HG03060 (cell line): ENCODE measurements around the gene PEX14.

Experiments used
- ATAC-seq: cut with Tn5 transposase; IDR thresholded peaks from one replicate; pipeline ENCODE4 v1.9.1; 2021; ENCODE audit warnings: low read depth, moderate number of reproducible peaks; ENCODE audit not compliant: unreplicated experiment

The PEX14 gene

GRCh38 chr1:10537082-10537766 is 62.5 kb downstream of the PEX14 start:
- no peak for ATAC-seq

- ATAC-seq, result no peak
Observed at GRCh38 chr1:10538646-10539355, 64.1 kb downstream of the PEX14 start.

GRCh38 chr1:10539411-10540043 is 64.8 kb downstream of the PEX14 start:
- ATAC-seq, result no peak

GRCh38 chr1:10540277-10541005 is 65.7 kb downstream of the PEX14 start:
- ATAC-seq, result no peak

- no peak for ATAC-seq
Observed at GRCh38 chr1:10541286-10541685, 66.5 kb downstream of the PEX14 start.

GRCh38 chr1:10544239-10544638 is 69.5 kb downstream of the PEX14 start:
- ATAC-seq, result no peak

GRCh38 chr1:10546896-10547295 is 72.1 kb downstream of the PEX14 start:
- no peak for ATAC-seq

- no peak for ATAC-seq
Observed at GRCh38 chr1:10549904-10550664, 75.3 kb downstream of the PEX14 start.

GRCh38 chr1:10553118-10553517 is 78.4 kb downstream of the PEX14 start:
- ATAC-seq, result no peak

- no peak for ATAC-seq
Observed at GRCh38 chr1:10555635-10556429, 81.1 kb downstream of the PEX14 start.

- no peak for ATAC-seq
Observed at GRCh38 chr1:10556430-10557005, 81.8 kb downstream of the PEX14 start.

- ATAC-seq, result no peak
Observed at GRCh38 chr1:10557714-10558113, 83.0 kb downstream of the PEX14 start.

- ATAC-seq, result no peak
Observed at GRCh38 chr1:10559386-10559785, 84.6 kb downstream of the PEX14 start.

- no peak for ATAC-seq
Observed at GRCh38 chr1:10561497-10561896, 86.7 kb downstream of the PEX14 start.

- ATAC-seq, result no peak
Observed at GRCh38 chr1:10561955-10562354, 87.2 kb downstream of the PEX14 start.

GRCh38 chr1:10564063-10564462 is 89.3 kb downstream of the PEX14 start:
- ATAC-seq, result no peak

- no peak for ATAC-seq
Observed at GRCh38 chr1:10569531-10569930, 94.8 kb downstream of the PEX14 start.

GRCh38 chr1:10575616-10576015 is 100.9 kb downstream of the PEX14 start:
- ATAC-seq, result no peak

- ATAC-seq, result no peak
Observed at GRCh38 chr1:10578070-10578469, 103.3 kb downstream of the PEX14 start.
